GM18951 (cell line): ENCODE results near the gene GLG1.

Experiments
- POLR2A ChIP-seq: IDR thresholded peaks from 4 replicates; pipeline ENCODE4 v1.6.1; 2011; ENCODE audit warnings: mild to moderate bottlenecking; ENCODE audit not compliant: insufficient read length, insufficient read depth; ENCODE audit errors: extremely low read depth
- in situ Hi-C: fragments of 300-500 bp; cut with MboI; formaldehyde crosslinking; loops from one replicate; pipeline ENCODE4 v1.12.0; 2022; ENCODE audit warnings: low sequenced_read_pairs, mixed read lengths, inconsistent platforms; ENCODE audit not compliant: unreplicated experiment

Gene GLG1

DNA sequence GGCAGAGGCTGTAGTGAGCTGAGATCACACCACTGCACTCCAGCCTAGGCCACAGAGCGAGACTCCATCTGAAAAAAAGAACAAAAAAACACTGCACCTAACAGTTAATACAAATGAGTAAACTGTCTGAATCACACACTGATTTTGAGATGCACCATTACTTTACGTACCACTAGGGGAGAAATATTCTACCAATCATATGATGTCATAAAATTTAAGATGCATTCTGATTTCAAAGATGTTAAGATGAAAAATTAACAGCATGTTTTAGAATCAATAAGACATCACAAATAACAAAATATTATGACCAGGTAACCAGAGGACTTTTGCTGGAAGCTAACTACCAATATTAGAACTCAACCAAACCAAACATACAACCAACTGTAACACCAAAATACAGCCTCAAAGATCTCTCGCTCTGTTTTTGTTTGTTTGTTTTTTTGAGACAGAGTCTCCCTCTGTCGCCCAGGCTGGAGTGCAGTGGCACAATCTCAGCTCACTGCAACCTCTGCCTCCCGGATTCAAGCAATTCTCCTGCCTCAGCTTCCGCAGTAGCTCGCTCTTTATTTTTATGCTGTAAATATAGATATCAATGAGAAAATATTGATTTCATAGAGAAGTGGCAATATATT is 31.6 kb downstream of the GLG1 start:
- in situ Hi-C loops: no loop called here
- TF ChIP-seq POLR2A: no peak

GRCh38 chr16:74574146-74574545 is 32.8 kb downstream of the GLG1 start:
- in situ Hi-C loops: no loop called here
- no peak for TF ChIP-seq POLR2A

- in situ Hi-C loops: no loop called here
- TF ChIP-seq POLR2A: no peak
Measured at GRCh38 chr16:74573622-74574021, 33.3 kb downstream of the GLG1 start.

- in situ Hi-C loops: no loop called here
- TF ChIP-seq POLR2A: no peak
Measured at GRCh38 chr16:74570412-74571301, 36.3 kb downstream of the GLG1 start.

GRCh38 chr16:74568961-74569631 is 37.8 kb downstream of the GLG1 start:
- in situ Hi-C loops: no loop called here
- no peak for TF ChIP-seq POLR2A

DNA sequence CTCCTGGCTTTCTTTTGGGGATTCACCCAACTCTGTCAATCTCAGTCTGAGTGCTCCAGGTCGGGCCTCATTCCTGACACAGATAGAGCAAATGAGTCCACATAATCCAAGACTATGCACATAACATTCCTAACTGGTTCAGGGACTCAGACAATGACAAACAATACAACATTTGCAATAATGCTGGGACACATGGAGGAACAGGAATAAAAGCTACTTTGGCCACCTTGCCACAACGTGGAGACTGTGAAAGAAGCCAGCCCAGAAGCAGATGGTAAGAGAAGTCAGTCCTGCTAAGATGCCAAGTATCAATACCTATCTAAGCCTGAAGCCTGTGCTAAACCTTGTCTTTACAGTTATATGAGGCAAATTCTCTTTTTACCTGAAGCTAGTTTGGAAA is 39.0 kb downstream of the GLG1 start:
- no peak for TF ChIP-seq POLR2A
- in situ Hi-C loops: no loop called here

GRCh38 chr16:74565378-74565777 is 41.5 kb downstream of the GLG1 start:
- in situ Hi-C loops: no loop called here
- no peak for TF ChIP-seq POLR2A

GRCh38 chr16:74564451-74564984 is 42.4 kb downstream of the GLG1 start:
- in situ Hi-C loops: loop anchor here (5.0 kb wide), 1 partner anchor 52 kb away; no protein-coding TSS in a partner anchor
- TF ChIP-seq POLR2A: no peak

- in situ Hi-C loops: loop anchor here (5.0 kb wide), 1 partner anchor 52 kb away; no protein-coding TSS in a partner anchor
- no peak for TF ChIP-seq POLR2A
Measured at GRCh38 chr16:74563828-74564263, 43.1 kb downstream of the GLG1 start.

GRCh38 chr16:74562117-74562516 is 44.8 kb downstream of the GLG1 start:
- no peak for TF ChIP-seq POLR2A
- in situ Hi-C loops: loop anchor here (5.0 kb wide), 1 partner anchor 50 kb away; no protein-coding TSS in a partner anchor

DNA sequence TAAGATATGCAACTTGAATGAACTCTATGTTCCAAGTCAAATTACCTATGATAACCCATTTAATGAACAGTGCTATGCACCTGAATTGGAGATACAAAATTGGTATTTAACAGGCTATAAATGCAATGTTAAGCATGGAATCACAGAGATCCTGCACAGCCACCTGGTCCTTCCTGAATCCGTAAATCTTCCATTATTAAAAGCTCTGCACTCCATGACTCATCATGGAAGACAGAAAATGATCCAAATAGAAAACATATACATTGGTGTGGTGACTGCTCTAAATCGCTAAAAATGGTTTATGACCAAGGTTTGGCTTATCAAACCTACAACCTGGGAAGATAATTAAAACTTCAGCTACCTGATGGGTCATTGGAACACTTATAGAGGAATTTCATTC is 45.3 kb downstream of the GLG1 start:
- in situ Hi-C loops: loop anchor here (5.0 kb wide), 1 partner anchor 49 kb away; no protein-coding TSS in a partner anchor

DNA sequence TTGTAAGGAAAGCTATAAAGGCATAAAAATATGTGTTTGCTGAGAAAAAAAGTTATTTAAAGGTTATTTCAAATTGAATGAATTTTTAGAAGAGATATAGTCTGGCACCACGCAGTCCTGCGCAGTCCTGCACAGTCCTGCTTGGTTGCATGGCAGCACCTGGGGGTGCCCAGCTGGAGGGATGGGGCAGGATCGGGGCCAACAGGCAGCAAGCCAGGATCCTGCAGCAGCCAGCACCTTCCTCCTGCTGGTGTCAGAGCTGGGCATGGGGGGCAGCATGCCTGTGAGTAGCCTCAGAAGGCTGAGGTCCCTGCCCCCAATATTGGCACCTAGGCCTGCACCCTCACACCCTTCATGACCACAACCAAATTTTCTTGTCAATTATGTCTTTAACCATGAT is 46.0 kb downstream of the GLG1 start:
- in situ Hi-C loops: loop anchor here (5.0 kb wide), 1 partner anchor 49 kb away; no protein-coding TSS in a partner anchor
- TF ChIP-seq POLR2A: no peak

More for the DNA sequence above, 45.3 kb downstream of the GLG1 start:
- no peak for TF ChIP-seq POLR2A

GRCh38 chr16:74558873-74559272 is 48.0 kb downstream of the GLG1 start:
- no peak for TF ChIP-seq POLR2A
- in situ Hi-C loops: no loop called here
